ENCODE data around the gene PANK1.

The PANK1 gene

GRCh38 chr10:89534826-89535166, 110.2 kb downstream of the PANK1 start:
- H3K36me3 ChIP-seq (ENCODE audit: control insufficient read depth, low read length): no peaks in the 10 kb centered on the region
- H3K9me3 ChIP-seq (ENCODE audit: control insufficient read depth, insufficient read depth, low read length): no peaks in the 10 kb centered on the region
- no peak overlapping the region for H3K4me2 ChIP-seq (ENCODE audit: low read length)
- H3K9me2 ChIP-seq (replicated peaks; ENCODE audit: control insufficient read depth, low read length): no peaks in the 10 kb centered on the region
- TF ChIP-seq EZH2phosphoT487 (IDR thresholded peaks at IDR 0.05; ENCODE audit: borderline replicate concordance, low read length): no peak
- TF ChIP-seq CTCF (IDR thresholded peaks at IDR 0.05; ENCODE audit: low read depth, low read length, poor library complexity, severe bottlenecking): no peak
- H3K79me2 ChIP-seq (ENCODE audit: control insufficient read depth, low read length): no peaks in the 10 kb centered on the region
- no peak overlapping the region for H3K4me3 ChIP-seq (ENCODE audit: low read length)
- no peaks in the 10 kb centered on the region for H3F3A ChIP-seq (ENCODE audit: control insufficient read depth, insufficient read depth)
- H4K20me1 ChIP-seq (ENCODE audit: control insufficient read depth, insufficient read depth, low read depth, low read length): no peaks in the 10 kb centered on the region
- no peaks in the 10 kb centered on the region for H3K27me3 ChIP-seq (ENCODE audit: control insufficient read depth, low read length)
- no peaks in the 10 kb centered on the region for H3K4me1 ChIP-seq (ENCODE audit: control insufficient read depth, low read length)
- no peak overlapping the region for H3K27ac ChIP-seq (ENCODE audit: low read depth, low read length)

Data from DOHH2 (cell line).